HG03025 (cell line): ENCODE measurements around the gene SMG6.

Source experiments
- ATAC-seq: cut with Tn5 transposase; IDR thresholded peaks from one replicate; pipeline ENCODE4 v1.9.1; 2021; ENCODE audit warnings: mild to moderate bottlenecking, moderate library complexity; ENCODE audit not compliant: unreplicated experiment, low FRiP score

Gene SMG6

DNA sequence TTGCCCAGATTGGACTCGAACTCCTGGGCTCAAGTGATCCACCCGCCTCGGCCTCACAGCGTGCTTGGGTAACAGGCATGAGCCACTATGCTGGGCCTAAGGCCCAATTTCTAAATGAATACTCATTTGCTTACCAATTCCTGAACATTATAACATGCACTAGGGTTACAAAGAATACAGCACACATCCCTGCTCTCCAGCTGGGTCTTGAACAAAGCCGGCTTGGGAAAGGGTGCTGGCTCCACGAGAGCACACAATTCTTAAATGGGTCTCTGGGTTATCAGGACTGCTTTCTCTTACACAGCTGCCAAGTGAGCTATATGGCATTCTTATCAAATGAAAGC is 190.3 kb downstream of the SMG6 start:
- no peak for ATAC-seq

DNA sequence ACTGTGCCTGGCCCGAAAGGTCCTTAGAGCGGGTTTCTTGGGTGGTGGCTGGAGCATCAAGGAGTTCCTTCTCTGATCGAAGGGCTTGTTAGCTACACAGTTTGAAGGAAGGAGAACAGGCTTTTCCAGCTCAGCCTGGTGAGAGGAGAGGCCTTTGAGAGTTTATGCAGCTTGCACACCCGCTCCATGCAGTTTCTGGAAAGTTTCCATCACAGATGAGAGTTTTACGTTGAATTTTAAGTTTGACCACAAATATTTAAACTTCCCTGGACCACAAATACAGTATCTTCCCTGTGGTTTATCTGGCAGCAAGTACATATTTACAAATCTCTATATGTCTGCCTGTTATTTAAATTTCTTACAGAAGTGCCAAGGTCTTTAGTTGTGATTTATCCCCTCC is 191.9 kb downstream of the SMG6 start:
- ATAC-seq: no peak

DNA sequence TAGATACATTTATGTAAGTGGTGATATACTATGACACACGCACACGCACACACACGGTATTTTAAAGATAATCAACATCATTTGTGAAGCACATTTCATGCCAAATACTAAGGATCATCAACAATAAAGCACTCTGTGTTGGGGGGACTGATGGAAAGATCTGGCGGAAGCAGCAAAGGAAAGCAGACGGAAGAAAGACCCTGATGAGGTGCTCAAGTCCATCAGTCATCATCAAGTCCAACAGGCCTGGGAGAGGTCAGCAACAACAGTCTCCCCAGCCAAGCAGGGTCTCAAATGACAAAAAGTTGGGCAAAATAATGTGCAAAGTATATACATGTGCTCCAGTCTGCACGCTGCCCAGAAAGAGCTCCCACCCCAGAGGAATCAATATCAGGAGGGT is 193.1 kb downstream of the SMG6 start:
- no peak for ATAC-seq

DNA sequence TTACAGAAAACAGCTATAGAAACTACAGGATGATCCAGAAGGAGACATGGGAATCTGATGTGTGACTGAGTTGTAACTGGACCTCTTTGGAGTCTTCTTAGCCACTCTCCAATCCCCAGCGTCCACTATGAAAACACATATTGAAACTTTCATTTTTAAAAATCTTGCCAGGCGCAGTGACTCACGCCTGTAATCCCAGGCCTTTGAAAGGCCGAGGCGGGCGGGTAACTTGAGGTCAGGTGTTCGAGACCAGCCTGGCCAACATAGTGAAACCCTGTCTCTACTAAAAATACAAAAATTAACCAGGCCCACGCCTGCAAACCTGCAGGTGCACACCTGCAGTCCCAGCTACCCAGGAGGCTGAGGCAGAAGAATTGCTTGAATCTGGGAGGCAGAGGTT is 195.4 kb downstream of the SMG6 start:
- no peak for ATAC-seq

DNA sequence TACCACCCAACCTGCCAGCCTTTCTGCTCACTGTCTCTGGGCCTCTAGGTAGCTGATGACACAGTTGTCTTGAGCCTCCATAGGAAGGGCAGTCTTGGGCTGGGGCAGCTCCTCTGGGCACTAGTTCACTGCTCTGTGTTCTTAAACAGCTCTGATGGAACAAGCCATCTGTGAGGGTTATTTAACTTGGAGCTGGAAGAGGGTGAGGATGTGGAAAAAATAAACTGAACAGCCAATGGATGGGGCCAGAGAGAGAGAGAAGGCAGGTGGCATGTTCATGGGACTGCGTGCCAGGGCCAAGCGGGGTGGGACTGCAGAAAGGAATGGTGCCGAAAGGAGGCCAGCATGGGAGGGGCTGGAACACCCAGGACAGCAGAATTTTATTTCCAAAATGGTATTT is 196.1 kb downstream of the SMG6 start:
- ATAC-seq: no peak

DNA sequence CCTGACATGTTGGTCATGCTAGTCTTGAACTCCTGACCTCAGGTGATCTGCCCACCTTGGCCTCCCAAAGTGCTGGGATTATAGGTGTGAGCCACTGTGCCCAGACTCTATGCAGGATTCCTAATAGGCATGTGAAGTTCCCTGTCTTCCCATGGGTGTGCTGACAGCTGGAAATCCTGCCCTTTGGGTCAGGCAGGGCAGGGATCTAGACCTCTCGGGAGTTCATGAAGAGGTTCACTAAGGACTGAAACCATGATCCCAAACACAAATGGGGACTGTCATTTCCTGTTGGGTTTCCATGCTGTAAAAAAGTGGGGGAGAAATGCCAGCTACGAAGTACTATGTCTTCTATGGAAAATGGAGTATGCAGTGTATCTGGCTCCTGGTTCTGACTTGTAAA is 196.5 kb downstream of the SMG6 start:
- ATAC-seq: no peak

DNA sequence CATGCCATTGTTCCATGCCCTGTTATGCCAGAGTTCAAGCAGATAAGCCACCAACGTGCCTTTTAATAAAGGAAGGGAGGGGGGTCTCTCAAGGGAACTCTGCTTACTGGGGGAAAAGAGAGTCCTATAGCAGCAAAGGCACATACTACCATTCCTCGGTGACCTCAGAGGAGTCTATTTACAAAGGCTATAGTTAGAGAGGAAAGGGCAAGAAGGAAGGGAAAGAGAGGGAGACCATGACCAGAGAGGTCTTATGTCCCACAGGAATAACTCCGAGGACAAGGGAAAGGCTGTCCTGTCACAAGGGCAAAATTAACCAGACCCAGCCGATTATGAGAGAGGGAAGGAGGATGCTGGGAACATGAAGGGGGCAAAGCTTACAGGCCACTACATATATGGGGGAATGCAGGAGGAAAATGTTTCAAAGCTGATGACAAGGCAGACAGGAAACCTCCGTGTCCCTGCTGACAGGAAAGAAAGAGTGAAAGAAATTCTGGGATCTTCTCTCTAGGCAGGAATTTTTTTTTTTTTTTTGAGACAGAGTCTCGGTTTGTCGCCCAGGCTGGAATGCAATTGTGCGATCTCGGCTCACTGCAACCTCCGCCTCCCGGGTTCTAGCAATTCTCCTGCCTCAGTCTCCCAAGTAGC is 197.2 kb downstream of the SMG6 start:
- ATAC-seq: no peak

DNA sequence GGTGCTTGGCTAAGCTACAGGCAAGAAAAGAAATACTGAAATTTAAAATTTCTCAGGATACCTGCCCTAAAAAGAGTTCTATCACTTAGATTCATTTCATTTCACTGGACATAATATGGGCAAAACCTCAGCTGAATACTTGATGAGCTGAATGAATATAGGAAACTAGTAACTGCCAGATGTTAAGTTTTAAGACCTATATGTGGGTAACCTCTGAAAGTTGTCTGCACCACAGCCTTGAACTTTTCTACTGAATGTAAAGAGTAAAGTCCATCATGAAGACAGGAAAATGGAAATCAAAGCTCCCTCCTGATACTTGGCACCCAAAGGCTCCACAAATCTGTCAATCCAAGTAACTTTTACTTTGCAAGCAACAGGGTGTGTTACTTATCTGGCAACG is 197.9 kb downstream of the SMG6 start:
- ATAC-seq: no peak

DNA sequence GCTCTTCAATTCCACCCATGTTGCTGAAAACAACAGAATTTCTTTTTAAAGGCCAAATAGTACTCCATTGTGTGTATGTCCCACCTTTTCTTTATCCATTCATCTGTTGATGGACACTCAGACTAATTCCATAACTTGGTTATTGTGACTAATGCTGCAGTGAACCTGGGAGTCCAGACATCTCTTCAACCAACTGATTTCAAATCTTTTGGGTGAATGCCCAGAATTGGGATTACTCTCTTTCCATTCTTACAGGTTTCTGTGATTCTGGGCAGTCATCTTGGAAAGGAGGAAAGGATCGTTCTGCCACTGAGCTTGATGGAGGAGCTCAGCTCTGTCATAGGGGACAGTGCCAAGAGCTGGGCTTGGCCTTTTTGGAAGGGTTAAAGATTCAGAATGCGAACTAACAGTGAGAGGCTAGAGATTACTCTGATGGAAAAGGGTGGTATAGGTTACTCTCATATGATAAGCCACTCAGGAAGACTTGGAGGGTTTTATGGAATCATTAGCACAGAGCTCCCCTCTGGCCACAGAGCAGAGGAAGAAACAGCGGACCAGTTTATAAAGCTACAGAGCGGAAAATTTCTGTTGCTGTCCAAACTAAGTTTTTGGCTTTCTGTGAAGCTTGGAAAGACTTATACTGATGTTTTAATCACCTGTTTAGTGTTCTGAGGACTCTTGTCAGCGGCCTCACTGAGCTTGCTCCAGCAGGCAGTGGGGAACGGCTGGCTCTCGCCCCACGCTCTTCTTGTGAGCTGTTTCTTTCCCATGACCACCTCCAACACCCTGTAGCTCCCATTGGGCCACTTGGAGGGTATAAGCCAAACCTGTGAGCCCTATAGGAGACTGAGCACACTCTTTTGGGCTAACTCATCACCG is 200.4 kb downstream of the SMG6 start:
- no peak for ATAC-seq

DNA sequence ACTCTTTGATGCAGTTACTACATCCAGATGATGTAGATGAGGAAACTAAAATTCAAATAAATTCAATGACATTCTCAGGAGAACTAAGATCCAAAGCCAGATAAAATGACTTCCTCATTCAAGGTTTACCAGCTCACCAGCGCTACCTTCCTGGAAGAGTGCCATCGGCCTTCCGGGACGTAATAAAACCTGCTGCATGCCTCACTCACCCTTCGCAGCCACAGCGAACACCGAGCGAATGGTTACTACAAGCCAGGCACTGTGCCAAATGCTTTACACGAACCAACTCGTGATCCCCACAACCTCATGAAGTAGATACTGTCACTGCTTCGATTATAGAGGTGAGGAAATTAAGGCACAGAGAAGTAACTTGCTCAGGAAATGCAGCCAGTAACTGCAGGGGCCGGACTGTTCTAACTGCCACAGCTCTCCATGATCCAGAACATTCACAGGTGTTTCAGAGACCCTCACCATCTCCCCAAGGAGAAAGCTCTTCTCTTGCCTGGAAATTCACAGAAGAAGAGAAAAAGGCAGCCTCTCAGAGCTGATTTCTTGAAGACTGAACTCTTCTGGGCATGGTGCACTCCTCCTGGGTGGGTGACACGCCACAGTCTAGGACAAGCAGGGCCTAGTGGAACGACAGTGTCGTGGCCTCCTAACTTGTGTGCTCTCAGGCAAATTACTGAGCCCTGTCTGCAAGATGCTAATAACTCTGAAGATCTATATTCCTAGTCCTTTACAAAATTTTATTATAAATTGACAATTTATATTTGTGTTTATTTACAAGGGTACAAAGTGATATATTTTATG is 201.9 kb downstream of the SMG6 start:
- no peak for ATAC-seq

DNA sequence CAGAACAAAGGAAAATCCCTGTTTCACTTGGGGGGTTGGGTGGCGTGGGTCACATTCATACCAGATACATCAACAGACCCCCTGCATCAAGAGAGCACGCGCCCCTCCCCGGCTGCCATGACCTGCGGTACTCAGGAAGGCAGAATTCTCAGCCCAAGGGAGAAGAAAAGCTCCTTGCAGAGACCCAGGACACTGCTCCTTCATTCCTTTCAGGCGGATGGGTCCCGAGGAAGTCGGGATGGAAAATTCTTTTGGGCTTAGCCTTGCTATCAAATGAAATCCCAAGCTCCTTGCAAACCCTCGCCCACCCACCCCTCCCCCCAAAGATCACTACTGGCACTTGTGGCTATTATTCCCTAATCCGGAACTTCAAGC is 208.1 kb downstream of the SMG6 start:
- no peak for ATAC-seq

DNA sequence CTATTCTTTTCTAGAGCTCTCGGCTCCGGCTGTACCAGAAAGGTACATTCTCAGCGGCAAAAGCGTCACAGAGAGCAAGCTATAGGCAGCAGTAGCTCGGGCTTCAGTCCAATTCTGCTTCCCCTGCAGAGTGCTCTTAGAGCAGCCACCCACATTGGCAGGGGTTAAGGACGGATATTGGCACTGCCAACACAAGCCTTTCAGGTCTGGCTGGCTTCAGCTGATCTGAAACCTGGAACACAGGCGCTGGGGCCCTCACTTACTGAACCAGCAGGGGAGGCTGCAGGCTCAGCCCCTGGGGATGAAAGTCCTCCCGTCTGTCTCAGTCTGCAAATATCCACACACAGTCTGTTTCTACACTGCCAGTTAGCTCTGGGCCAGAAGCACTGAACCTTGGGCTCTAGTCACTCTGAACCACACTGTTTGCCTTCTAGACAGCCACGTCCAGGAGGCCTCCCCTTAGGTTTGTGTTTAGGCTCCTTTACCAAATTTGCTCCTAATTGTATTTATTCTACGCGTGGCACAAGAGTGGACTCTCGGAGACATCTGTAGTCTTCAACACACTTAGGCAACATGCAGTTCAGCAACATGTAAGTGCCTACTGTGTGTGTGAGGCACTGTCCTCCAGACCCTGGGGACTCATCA is 208.6 kb downstream of the SMG6 start:
- ATAC-seq: no peak

DNA sequence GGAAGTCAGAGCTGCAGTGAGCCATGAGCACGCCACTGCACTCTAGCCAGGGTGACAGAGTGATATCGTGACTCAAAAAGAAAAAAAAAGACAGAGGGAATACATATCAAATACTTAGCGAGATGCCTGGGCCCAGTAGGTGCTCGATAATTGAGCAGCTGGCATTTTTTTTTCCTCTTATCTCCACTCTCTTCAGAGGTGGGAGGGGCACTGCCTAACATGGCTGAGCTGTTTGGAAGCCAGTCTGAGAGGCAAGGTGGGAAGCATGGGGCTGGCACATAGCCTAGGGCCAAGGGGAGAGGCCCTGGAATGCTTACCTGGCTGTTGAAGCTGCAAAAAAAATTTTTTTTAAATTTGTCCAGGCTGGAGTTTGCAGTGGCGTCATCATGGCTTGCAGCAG is 210.2 kb downstream of the SMG6 start:
- no peak for ATAC-seq

DNA sequence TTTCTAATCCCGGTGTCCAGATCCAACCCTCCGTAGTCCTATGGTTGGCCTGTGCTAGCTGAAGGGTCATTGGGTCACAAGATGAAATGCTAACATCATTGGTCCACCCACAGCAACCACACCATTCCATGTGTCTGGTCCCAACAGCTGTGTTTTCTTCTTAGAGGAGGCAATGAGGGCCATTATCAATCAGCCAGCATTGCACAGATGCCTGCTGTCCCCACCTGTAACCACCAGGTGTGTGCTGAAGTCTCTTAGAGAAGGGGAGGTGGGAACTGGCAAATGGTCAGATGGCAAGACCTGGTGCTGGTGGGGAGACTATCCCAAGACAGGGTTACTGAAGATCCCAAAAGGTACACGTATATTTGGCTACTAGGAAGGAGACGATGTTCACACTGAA is 211.3 kb downstream of the SMG6 start:
- no peak for ATAC-seq

DNA sequence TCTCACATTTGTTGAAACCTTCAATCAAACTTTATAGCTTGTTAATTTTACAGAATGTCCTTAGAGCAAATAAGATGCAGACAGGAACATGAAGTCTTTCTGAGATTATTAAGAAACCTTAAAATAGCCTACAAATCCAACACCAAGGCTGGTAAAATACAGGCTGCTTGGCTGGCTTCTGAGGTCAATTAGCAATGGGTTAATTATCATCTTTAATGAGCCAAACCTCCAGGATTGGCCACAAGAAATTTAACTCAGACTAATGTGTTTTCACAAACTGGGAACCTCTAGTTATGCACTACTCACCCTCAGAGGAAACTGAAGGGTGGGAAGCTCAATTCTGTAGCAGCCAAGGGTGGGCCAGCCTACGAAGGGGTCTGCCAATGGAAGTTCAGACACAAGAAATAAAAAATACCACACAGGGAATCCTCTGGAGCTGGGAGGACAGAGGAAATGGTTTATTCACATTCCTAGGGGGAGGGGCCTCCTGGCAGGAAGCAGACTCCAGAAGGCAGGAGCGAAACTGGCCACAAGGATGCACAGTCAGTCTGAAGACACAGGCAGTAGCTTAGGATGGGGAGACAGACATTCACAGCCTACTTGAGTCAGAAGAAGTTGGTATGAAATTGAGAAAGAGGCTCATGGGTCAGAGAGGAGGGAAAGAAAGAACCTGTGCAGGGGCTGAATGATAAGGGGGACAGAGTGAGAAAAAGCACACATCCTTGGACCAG is 212.6 kb downstream of the SMG6 start:
- ATAC-seq: no peak

DNA sequence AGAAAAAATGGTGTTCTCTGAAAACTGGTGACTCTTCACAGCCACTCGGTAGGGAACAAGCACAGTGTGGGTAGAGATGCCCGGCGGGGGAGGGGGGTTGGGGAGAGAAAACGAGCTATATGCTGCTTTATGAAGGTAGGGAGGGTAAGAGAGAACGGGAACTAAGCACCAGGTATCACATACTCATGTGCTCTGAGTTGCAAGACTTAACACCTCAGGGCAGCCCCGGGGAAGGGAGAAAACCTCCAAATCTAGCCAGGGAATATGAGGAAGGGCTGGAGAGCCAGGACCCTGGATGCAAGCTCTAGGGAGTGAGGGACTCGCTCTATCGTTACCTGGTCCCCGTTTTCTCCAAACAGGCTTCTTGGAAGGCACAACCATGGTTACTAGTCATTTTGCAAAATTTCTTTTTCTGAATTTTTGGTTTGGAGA is 213.4 kb downstream of the SMG6 start:
- ATAC-seq: no peak

DNA sequence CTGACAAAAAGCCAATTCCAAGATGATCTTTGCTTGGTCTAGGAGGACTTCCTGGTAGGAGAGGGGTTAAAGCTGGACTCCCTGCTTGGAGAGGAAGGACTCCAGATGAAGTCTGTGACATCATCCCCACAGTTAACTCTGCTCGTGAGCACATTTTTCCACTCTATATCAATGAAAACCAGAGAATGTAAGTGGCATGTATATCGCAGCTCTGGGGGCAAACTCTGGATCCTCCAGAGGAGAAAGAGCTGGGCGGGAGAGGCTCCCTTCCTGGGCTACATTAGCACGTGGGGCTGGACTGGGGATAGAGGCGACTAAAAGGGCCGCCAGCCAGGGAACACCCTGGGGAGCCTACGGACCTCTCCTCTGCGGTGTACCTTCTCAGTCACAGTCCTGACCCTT is 214.6 kb downstream of the SMG6 start:
- no peak for ATAC-seq

DNA sequence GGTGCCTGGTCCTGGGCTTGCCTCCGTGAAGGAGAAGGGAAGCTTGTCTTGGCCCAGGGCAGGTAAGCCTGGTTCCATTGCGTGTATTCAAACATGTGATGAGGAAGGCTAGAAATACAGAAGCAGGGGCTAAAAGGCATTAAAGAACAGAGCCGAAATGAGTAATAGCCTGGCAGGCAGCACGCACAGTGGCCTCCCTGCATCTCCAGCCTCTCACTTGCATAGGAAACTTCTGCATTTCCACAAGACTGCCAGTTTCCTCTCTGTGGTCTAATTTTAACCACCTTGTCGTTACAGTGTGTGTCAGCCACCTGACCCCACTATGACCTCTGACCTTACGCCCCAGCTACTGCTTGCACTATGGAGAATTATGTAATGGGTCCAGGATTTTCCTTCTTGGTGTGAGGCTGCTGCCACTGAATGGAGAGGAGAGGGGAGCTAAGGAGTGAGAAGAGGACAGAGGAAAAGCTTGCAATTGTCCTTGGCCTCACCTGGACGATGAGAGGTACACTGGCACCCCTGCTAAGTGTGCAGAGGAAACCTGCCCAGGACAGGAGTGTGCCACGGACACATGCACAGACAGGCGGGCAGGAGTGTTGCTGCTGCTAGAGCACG is 215.9 kb downstream of the SMG6 start:
- ATAC-seq: peak; percentile 30

DNA sequence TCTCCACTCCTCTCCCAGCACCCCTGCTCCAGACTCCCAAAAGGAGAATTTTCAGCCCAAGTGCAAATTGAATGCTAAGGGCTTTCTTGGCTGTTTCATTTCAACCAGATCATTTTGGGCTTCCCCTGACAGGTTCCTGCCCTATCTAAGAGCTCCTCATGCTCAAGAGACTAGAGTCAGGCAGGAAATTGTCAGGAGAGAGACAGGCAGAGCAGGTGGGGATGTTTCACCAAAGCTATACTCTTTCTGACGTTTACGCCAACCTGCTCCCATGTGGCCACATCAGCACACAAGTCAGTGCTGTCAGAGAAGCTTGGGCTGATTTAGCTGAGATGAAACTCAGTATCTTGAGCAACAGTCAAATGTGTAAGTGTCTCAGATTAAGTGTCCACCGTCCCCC is 217.3 kb downstream of the SMG6 start:
- ATAC-seq: no peak

DNA sequence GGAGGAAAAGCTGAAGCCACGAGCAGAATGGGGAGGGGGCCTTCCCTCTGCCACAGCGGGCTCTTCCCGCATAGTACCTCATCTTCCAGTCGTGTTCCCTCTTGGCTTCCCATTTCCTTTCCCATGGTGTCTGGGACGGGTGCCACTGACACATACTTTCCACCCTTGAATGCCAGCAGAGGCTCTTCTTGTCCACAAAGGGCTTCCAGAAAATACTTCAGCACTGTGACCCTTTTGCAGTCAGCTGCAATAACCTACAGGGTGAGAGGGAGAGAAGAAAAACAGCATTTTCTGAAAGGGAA is 218.0 kb downstream of the SMG6 start:
- ATAC-seq: no peak
